ENCODE results near the gene NR2F6.

GRCh38 chr19:17197666-17198065 is 48.1 kb downstream of the NR2F6 start:
- TF ChIP-seq CTCF (conservative IDR thresholded peaks at IDR 0.05; ENCODE audit: low read length) (no peak), EZH2phosphoT487 (IDR thresholded peaks at IDR 0.05; ENCODE audit: borderline replicate concordance) (no peak)
